Activated T-cell treated with anti-CD3 and anti-CD28 coated beads, Interleukin-2, amount 50 U/mL, for 4 hours (primary cell): ENCODE results near the gene STOML1. TPM values are rescaled to one million over a fixed set of nuclear protein-coding genes. Genes with fewer than 3 reads are reported as not detected.
A peak's percentile ranks its signal among the peaks of the same experiment; 100 is the strongest.

Source experiments
- ATAC-seq, 2 donors: fragments of 200-7000 bp; cut with Tn5 transposase; one replicate each; pipeline ENCODE4 v1.10.0; 2021
- DNase-seq: peaks from one replicate; pipeline ENCODE4 v3.0.0-alpha.2; 2020
- H3K27me3 Mint-ChIP-seq: one replicate; pipeline ENCODE4 v1.8.0; 2021; ENCODE audit warnings: low read depth, mixed read lengths
- H3K36me3 Mint-ChIP-seq: one replicate; pipeline ENCODE4 v1.8.0; 2022; ENCODE audit warnings: mixed read lengths; ENCODE audit not compliant: insufficient read depth
- H3K4me1 Mint-ChIP-seq: one replicate; pipeline ENCODE4 v1.8.0; 2021; ENCODE audit warnings: low read depth, mixed read lengths
- H3K4me3 Mint-ChIP-seq: one replicate; pipeline ENCODE4 v1.8.0; 2021; ENCODE audit warnings: mild to moderate bottlenecking, moderate library complexity, mixed read lengths
- H3K9me3 Mint-ChIP-seq: one replicate; pipeline ENCODE4 v1.8.0; 2021; ENCODE audit warnings: mixed read lengths
- total RNA-seq, 3 donors: library from RNA; stranded (reverse); gene quantifications; one replicate each; pipeline ENCODE4 v1.2.1, GENCODE V29; 2021

The STOML1 gene
- total RNA-seq, 3 donors from 2014 or later, result 14.6 to 17.9 (median 16.4) TPM

GRCh38 chr15:73934281-73934680 is 57.8 kb downstream of the STOML1 start:
- no peaks in the 10 kb centered on the region for H3K36me3 Mint-ChIP-seq
- no peak overlapping the region for H3K4me3 Mint-ChIP-seq
- ATAC-seq (no peak), DNase-seq (no peak)
- no peaks in the 10 kb centered on the region for H3K27me3 Mint-ChIP-seq
- peaks cover 11% of the 10 kb centered on the region for H3K4me1 Mint-ChIP-seq
- no peaks in the 10 kb centered on the region for H3K9me3 Mint-ChIP-seq

GRCh38 chr15:73932381-73933191 is 59.5 kb downstream of the STOML1 start:
- DNase-seq, result no peak
- Mint-ChIP-seq H3K4me3 (no peak overlapping the region), H3K36me3 (no peaks in the 10 kb centered on the region), H3K9me3 (no peaks in the 10 kb centered on the region), H3K27me3 (peaks cover 2% of the 10 kb centered on the region), H3K4me1 (peaks cover 18% of the 10 kb centered on the region)
- no peak for ATAC-seq

- Mint-ChIP-seq H3K4me1 (peaks cover 18% of the 10 kb centered on the region), H3K9me3 (no peaks in the 10 kb centered on the region), H3K27me3 (peaks cover 2% of the 10 kb centered on the region), H3K36me3 (no peaks in the 10 kb centered on the region), H3K4me3 (no peak overlapping the region)
- ATAC-seq (no peak), DNase-seq (no peak)
These were observed 60.7 kb downstream of the STOML1 start for GRCh38 chr15:73931441-73931840.

- H3K4me3 Mint-ChIP-seq, result no peak overlapping the region
- no peaks in the 10 kb centered on the region for H3K36me3 Mint-ChIP-seq
- ATAC-seq, result no peak
- DNase-seq, result no peak
- H3K9me3 Mint-ChIP-seq, result no peaks in the 10 kb centered on the region
- H3K4me1 Mint-ChIP-seq, result peaks cover 19% of the 10 kb centered on the region
- peaks cover 2% of the 10 kb centered on the region for H3K27me3 Mint-ChIP-seq
These were observed 61.3 kb downstream of the STOML1 start for GRCh38 chr15:73930790-73931281.

- H3K27me3 Mint-ChIP-seq, result peaks cover 2% of the 10 kb centered on the region
- H3K36me3 Mint-ChIP-seq, result no peaks in the 10 kb centered on the region
- no peak overlapping the region for H3K4me3 Mint-ChIP-seq
- H3K4me1 Mint-ChIP-seq, result peaks cover 20% of the 10 kb centered on the region
- ATAC-seq, result no peak
- no peaks in the 10 kb centered on the region for H3K9me3 Mint-ChIP-seq
- DNase-seq, result no peak
These were observed 61.7 kb downstream of the STOML1 start for GRCh38 chr15:73930371-73930770.

GRCh38 chr15:73928971-73929627 is 63.0 kb downstream of the STOML1 start:
- no peaks in the 10 kb centered on the region for H3K9me3 Mint-ChIP-seq
- no peaks in the 10 kb centered on the region for H3K36me3 Mint-ChIP-seq
- ATAC-seq, result no peak
- peaks cover 24% of the 10 kb centered on the region for H3K4me1 Mint-ChIP-seq
- H3K4me3 Mint-ChIP-seq, result peak overlapping the region; percentile 26
- no peak for DNase-seq
- peaks cover 2% of the 10 kb centered on the region for H3K27me3 Mint-ChIP-seq

Other genes starting within 250 kb of the STOML1 start
- not detected for gene INSYN1, start 238.9 kb downstream of the STOML1 start, total RNA-seq
- gene TBC1D21, start 118.7 kb downstream of the STOML1 start, total RNA-seq, result not detected
- gene LOXL1, start 65.8 kb downstream of the STOML1 start, total RNA-seq, result 1 to 10 TPM in 1 of 3 donors, under 1 TPM in 2; 0.65 to 1.2 (median 0.81) TPM
- 10 to 100 TPM; 34.9 to 39.1 (median 34.9) TPM for gene PML, start 2.4 kb upstream of the STOML1 start, total RNA-seq
- not detected for gene GOLGA6A, start 90.3 kb upstream of the STOML1 start, total RNA-seq
- gene ISLR2, start 138.3 kb upstream of the STOML1 start, total RNA-seq, result not detected
- under 1 TPM in 1 of 3 donors, not detected in 2; 0.26 TPM for gene ISLR, start 181.4 kb upstream of the STOML1 start, total RNA-seq
- gene STRA6, start 210.5 kb upstream of the STOML1 start, total RNA-seq, result not detected
- not detected for gene CCDC33, start 244.0 kb upstream of the STOML1 start, total RNA-seq